Activated naive CD4-positive, alpha-beta T cell (primary cell): ENCODE measurements around the gene PRMT7.

ENCODE experiments used
- DNase-seq, 4 experiments: peaks; one replicate each; lab custom pipeline; 2025; lab: John Stamatoyannopoulos, UW

The PRMT7 gene

DNA sequence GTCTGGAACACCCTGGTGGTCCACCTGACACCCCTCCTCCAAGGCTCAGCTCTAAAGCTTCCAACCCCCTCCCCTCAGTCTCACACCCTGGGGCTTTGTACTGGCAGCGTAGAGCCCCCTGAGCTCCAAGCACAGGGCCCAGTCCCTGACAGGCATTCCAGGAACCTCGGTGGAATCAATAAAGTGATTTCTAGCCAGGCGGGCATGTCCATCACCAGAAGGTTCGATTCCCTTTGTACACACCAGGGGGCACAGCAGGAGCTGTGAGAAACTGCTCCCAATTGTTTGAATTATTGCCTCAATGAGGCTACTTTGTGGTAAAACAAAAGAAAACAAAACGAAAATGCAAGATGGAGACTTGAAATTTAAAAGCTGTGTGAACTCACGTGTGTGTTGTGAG, 85.7 kb downstream of the PRMT7 start:
- peak in 2 of 4 experiments; percentile 29 to 42 for DNase-seq

DNA sequence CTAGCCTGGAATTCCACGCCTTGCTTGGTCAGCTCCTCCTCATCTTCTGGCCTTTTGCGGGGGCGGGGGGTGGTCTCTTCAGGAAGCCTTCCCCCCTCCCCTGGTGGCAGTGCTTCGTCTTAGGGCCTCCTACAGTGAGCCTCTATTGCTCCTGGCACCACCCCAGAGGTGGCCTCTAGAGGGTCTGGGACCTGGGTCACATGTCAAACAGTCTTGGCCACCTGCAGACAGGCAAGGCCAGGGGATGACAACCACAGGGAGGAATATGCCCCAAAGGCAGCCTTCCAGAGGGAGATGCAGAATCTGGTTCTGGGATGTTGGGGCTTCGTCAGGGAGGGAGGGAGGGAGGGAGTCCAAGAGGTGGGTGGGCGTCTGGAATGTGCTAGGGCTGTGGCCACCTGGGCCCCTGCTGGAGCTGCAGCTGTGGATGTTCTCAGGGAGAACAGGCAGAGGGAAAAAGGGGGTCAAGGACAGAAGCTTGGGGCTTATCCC, 86.9 kb downstream of the PRMT7 start:
- no peak for DNase-seq

DNA sequence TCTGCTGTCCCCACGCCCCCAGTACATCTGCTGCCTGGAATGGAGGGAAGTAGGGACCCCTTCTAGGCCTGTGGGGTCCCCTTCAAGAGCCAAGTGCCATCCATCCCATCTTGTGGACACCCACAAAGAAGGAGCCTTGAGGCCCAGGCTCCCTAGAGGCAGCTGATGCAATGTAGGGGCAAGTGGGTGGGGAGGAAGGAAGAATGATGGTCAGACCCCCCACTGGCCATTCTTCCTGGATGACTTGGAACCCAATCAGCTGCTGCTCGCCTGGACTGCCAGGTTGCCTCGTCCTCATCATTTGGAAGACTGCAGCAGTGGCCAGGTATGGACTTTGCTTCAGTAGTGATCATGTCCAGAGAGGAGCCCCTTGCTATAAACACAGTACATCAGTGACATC, 88.6 kb downstream of the PRMT7 start:
- no peak for DNase-seq

DNA sequence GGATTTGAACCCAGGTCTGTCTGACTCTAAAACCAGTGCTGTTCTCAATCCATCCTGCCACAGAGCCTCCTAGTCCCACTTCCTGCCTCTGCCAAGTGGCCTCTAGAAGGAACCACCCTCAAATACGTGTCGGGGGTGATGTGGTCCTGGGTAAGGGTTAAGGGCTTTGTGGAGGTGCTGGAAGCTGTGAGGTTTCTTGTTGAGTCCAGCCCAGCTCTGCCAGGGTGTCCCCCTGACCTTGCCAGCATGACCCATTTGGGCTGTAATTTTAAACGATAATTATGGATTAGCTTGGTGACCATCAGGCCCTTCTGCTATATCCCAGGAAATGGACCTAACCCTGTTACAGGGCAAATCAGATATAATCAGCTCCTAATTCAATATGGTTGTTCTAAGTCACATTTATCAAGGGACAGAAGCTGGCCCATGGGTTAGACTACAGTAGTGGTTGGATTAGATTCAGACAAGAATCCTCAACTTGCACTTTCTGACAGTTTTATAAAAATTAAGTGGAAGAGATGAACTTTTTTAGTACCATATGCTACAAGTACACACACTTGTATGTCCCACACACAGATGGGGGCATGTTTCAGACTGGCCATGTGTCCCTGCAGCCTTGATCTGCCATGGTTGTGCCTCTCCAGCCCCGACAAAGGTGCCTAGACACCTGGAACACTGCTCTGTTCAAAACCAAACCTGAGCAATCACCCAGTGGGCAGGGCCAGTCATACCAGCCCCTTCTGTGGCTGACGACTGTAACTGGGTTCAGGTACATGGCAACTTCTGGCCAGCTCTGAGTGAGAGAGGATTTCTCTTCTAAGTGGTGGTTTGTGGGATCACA, 89.5 kb downstream of the PRMT7 start:
- no peak for DNase-seq

DNA sequence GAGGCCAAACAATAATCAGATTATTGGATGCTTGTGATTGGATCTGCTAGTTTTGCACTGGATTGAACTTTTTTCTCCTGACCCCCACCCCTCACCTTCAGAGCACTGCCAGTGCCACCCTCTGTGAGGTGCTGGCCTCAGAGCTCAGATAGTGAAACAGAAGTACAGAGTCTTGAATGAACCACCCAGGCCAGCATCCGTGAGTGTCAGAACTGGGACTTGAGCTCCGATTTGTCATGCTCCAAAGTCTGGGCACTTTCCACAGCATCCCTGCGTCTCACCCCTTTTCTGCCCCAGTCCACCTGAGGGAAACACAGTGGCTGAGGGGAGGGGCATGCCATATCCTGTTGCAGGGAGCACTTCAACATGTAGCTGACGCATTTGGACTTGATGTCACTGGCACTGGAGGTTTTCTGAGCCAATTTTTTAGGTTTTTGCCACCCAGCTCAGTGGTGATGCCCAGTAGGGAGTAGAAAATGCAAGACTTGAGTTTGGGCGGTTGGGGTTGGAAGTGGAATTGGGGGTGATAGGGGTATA, 90.2 kb downstream of the PRMT7 start:
- no peak for DNase-seq

DNA sequence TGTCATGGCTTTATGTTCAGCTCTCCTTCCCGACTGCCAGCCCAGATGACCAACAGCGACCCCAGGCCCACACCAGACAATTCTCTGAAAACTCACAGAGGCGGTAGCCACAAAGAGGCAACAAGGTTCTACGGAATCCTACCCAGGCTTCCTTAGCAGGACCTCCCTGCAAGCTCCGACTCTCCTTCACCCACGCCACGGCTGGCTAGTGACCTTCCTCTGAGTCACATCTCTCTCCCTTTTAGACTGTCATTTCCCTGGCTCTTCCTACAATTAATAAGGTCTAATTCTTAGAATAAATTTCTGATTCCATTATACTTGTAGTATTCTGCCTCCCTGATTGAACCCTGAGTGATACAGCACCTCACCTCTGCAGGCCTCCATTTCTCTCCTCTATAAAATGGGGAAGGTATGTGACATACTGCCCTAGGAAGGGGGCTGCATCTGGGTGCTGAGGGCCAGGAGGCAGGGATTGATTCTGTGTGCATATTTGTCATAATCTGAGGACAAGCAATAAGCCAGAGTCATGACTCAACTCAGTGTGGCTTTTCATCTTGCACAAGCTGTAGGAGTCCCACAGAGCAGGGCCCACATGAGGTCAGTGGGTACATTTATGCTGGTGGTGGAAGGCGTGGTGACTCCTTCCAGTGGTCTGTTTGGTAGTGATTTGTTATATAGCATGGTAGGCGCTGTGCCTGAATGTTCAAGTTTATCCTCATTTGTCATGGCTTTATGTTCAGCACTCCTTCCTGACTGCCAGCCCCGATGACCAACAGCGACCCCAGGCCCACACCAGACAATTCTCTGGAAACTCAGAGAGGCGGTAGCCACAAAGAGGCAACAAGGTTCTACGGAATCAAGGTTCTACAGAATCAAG, 91.3 kb downstream of the PRMT7 start:
- DNase-seq: no peak

DNA sequence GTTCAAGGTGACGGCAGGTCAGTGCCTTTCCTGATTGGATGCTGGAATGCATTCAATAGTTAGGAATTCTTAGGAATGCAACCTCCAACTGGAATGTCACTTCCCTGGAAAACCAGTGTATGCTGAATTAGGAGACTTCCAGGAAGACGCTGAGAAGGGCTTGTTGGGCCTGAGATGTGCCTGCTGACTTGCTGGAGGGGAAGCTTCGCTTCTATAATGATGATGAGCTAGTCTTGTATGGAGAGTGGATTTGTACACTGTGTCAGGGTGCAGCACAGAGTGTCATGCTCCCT, 91.9 kb downstream of the PRMT7 start:
- DNase-seq: no peak

DNA sequence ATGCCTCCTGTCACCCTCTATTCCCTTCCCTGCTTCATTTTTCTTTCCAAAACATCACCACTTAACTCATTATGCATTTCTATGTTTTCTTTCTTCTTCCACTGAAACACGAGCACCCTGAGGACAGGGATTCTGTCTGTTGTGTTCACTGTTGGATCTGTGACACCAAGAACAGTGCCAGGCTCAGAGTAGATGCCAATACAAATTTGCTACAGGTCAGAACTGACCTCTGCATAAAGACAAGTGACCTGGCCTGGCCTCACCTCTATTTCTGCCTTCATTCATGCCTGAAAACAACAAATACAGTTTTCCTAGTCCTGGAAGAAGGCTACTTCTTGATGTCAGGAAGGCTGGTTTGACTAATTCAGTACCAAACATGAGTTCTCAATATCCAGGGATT, 92.4 kb downstream of the PRMT7 start:
- no peak for DNase-seq

DNA sequence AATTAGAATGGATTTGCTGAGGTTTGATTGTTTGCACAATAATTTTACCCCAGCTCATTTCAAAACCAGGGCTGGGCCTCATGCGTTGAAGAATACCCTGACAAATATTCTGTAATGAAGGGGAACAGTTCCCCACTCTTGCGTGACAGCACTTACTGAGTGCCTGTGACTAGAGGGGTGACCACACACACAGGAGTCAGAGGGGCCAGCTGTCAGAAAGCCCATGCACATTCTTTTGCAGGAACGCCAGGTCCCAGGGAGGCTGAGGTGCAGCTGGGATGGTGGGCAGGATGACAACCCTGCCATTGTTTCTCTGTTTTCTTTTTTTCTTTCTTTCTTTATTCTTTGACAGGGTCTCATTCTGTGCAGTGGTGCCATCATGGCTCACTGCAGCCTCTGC, 92.9 kb downstream of the PRMT7 start:
- DNase-seq: no peak

DNA sequence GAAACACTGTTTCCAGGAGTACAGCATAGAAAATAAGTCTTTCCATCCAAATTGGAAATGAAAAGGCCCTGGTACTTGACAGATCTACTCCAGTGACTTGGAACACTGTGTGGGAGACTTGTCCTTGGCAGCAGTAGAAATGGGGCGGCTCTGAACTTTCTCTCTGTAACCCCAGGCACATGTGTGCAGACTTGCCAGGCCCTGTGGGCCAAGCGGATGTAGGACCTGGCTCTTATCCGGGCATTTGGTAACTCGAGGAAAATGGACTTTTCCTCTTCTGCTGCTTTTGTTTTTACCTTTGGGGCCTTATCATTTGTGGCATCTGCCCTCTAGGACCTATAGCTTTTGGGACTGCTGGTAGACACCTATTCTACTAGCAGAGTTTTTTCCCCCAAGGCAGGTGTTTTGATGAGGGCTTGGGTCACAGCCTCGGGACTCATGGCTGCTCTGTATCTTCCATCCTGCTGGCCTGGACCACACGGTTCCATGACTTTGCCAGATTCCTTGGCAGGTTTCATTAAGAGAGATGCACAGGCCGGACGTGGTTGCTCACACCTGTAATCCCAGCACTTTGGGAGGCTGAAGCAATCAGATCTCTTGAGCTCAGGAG, 94.0 kb downstream of the PRMT7 start:
- no peak for DNase-seq

DNA sequence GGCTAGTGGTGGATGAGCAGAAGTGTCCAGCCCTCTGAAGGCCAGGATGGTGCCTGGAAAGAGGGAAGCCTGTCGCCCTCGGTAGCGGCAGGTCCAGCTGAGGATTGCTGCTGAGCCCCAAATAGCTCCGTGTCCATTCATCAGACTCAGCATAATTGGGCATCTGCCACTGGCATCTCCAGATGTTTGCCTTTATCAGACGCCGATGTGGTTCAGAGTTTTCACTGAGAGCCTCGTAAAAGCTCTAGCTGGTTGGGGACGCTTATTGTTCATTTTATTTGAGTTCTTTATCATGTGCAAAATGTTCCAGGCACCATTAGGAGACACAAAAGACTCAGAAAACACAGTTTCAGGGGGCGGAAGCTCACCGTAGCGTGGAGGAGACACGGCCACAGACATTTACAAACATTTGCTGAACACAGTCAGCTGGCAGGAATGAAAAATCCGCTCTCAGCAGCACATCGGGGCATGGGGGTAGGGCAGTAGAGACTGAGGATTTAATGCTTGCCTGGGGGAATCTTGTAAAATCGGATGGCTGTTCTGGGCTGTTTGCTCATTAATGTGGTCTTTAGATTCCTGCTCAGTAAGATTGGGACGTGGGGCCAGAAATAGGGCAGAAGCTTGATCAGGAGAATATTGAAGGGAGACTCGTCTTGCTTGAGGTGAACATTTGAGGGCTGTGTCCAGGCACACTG, 95.8 kb downstream of the PRMT7 start:
- DNase-seq: no peak
